Amniotic epithelial cell (primary cell): ENCODE measurements around the gene NDUFAF7.
A peak's percentile ranks its signal among the peaks of the same experiment; 100 is the strongest.
"Not testable (repeated sequence)": the region's sequence is repeated elsewhere in the genome, so short reads cannot be mapped to it uniquely, and the experiment has no call there.

Experiments used
- DNase-seq: peaks from one replicate; pipeline ENCODE4 v3.0.0-alpha.2; 2010; ENCODE audit warnings: low read depth

Gene NDUFAF7

GRCh38 chr2:37231241-37232130 is at the start of gene NDUFAF7, which contains the start of gene CEBPZ:
Gene NDUFAF7 (plus strand): TSS chr2:37231658. CDS start chr2:37231706, 48 bp downstream.
Gene CEBPZ (minus strand): TSS chr2:37231596. CDS start chr2:37231567, 29 bp downstream.
- peak; percentile 95 for DNase-seq

DNA sequence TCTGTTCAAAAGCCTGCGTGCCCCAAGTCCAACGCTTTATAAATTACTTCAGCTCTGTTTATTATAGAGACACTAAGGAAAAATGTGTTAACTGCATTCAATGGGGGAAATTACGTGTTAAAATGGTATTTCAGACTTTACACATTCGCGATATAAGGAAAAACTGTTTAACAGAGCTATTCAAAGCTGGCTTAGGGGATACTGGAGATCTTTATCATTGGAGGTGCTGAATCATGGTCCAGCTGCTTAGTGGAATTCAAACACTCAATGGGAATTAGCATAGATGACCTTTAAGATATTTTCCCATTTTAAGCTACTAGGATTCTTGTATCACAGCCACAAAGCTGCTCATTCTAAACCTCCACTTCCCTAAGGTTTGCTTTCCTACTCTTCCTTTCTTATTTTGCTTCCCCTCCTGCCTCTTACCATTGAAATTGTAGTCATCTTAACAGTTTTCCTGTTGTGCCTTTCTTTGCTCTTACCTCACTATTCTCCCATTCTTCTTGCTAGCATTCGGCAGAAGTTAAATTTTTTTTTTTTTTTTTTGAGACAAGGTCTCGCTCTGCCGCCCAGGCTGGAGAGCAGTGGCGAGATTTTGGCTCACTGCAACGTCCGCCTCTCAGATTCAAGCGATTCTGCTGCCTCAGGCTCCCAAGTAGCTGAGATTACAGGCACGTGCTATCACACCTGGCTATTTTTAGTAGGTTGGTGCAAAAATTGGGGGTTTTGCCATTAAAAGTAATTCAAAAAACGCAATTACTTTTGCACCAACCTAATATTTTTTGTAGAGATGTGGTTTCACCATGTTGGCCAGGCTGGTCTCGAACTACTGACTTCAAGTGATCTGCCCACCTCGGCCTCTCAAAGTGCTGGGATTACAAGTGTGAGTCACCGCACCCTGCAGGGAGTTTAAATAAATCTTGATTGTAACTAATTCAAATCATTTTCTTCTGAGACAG is 49.5 kb upstream of the NDUFAF7 start:
- DNase-seq, result peak; percentile 68

- no peak for DNase-seq
Measured at GRCh38 chr2:37188570-37188969, 42.9 kb upstream of the NDUFAF7 start, which contains the start of gene SULT6B1. Gene SULT6B1 (minus strand): TSS chr2:37188670. CDS start chr2:37188640, 30 bp downstream.

GRCh38 chr2:37189452-37190153 is 41.9 kb upstream of the NDUFAF7 start:
- DNase-seq, result peak; percentile 92

DNA sequence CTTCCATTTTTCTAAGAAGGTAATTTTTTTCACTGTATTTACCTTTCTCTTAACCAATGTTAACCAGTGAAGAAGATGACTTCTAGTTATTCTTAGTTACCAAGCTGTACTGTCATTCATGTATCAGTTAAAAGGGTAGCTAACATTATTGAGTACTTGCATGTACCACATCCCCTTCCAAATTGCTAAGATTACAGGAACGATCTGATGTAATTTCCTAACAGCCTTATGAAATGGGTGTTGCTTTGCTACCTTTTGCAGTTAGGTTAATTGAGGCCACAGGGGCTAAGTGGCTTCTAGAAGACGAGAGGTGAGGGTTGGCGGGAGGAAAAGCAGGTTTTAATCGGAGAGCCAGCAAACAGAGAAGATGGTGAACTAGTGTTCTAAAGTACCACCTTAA is 41.2 kb upstream of the NDUFAF7 start:
- no peak for DNase-seq

DNA sequence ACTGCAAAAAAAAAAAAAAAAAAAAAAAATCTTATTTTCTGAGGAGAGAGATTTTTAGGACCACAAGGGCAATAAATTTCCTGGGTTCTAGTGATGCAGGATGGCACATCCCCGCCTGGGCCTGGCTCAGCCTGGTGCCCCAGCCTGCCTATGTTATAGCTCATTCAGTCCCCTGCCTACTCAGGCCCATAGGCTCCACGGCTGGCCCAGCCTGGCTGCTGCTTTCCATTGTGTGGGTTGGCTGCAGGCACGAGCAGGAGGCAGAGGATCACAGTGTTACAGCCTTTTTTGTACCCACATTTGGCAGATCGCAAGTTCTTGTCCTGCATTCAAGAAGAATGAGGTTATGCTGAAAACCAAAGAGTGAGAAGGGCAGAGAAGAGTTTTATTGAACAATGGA is 40.2 kb upstream of the NDUFAF7 start:
- no peak for DNase-seq

GRCh38 chr2:37191747-37192146 is 39.7 kb upstream of the NDUFAF7 start:
- no peak for DNase-seq

GRCh38 chr2:37192551-37192950 is 38.9 kb upstream of the NDUFAF7 start:
- no peak for DNase-seq

- not testable (repeated sequence) for DNase-seq
Measured at GRCh38 chr2:37195862-37196319, 35.6 kb upstream of the NDUFAF7 start.

GRCh38 chr2:37196320-37197195 is 34.9 kb upstream of the NDUFAF7 start, which contains the start of gene CEBPZOS:
Gene CEBPZOS (plus strand): TSS chr2:37196496. CDS start chr2:37199705, 3,209 bp downstream.
- peak; percentile 72 for DNase-seq

- no peak for DNase-seq
Measured at GRCh38 chr2:37198681-37199065, 32.8 kb upstream of the NDUFAF7 start.

DNA sequence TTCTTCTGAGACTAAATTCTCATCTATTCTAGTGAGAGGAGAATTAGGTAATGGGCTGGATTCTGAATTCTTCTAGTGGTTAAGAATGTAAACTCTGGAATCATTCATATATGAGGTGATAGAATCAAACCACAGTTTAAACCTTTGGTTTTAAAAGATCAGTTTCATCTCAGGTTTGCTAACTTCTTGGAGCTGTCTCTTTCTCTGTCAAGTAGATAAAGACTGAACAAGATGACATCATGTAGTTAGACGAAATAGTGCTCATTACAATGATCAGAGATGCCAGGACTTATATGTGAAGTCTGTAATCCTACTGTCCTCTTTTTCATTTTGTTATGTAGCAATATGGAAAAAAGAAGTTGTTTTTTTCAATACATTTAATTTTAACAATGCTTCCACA is 30.2 kb upstream of the NDUFAF7 start:
- peak; percentile 55 for DNase-seq

GRCh38 chr2:37201766-37202165 is 29.7 kb upstream of the NDUFAF7 start:
- DNase-seq, result peak; percentile 69

GRCh38 chr2:37203708-37204107 is 27.8 kb upstream of the NDUFAF7 start:
- DNase-seq, result no peak

DNA sequence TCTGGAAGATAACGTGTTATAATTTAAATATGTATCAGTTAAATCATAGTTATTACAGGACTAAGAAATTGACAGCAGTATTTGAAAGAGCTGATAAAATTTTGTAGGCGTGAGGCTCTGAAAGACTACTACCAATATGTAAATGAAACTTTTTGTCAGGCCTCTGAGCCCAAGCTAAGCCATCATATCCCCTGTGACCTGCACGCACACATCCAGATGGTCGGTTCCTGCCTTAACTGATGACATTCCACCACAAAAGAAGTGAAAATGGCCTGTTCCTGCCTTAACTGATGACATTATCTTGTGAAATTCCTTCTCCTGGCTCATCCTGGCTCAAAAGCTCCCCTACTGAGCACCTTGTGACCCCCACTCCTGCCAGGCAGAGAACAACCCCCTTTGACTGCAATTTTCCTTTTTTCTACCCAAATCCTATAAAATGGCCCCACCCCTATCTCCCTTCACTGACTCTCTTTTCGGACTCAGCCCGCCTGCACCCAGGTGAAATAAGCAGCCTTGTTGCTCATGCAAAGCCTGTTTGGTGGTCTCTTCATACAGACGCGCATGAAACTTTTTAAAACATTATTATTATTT is 26.3 kb upstream of the NDUFAF7 start:
- DNase-seq, result not testable (repeated sequence)

GRCh38 chr2:37205689-37206341 is 25.6 kb upstream of the NDUFAF7 start:
- no peak for DNase-seq

DNA sequence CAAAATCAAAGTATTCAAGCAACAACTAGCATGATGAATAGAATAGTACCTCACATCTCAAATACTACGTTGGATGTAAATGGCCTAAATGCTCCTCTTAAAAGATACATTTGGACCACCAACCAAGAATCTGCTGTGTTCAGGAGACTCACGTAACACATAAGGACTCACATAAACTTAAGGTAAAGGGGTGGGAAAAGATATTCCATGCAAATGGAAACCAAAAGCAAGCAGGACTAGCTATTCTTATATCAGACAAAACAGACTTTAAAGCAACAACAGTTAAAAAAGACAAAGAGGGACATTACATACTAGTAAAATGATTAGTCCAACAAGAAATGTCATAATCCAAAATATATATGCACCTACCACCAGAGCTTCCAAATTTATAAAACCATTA is 24.7 kb upstream of the NDUFAF7 start:
- DNase-seq, result not testable (repeated sequence)

DNA sequence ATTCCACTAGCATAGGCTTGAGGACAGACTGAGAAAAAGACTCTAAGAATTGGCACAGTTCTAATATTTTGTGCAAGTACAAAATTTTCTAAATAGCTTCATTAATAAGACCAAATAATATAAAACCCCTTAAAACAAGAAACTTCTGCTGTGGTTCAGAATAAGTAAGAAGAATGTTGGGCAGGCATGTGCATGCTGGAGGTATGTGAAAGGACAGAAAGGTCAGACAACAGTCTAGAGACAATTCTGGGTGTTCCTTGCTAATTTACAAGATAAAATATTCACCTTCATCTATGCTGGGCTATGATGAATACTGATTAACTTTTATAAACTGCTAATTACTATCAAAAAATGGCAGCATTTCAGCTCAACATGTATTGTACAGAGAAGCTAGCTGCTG is 20.2 kb upstream of the NDUFAF7 start:
- no peak for DNase-seq

GRCh38 chr2:37211939-37212338 is 19.5 kb upstream of the NDUFAF7 start:
- DNase-seq, result no peak

DNA sequence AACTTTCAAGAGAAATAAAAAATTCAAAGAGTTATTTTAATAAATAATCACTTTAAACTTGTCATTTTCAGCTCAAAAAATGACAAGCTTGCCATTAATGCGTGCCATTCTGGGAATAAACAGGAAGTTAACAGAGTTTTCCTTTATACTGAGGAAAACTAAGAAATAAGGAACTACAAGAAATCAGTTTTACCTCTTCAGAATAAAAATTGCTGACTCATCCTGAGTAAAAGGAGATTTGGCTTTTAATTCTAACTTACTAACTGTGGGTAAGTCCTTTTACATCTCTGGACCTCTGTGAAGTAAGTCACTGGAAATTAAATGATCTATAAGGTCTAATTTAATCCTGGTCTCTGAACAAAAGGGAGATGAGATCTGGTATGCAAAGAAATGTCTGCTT is 16.2 kb upstream of the NDUFAF7 start:
- DNase-seq, result no peak
